SIG-M5 (cell line): ENCODE measurements around the gene SDHB.
A peak's percentile ranks its signal among the peaks of the same experiment; 100 is the strongest.

Experiments
- DNase-seq: peaks from one replicate; lab custom pipeline; 2025; lab: John Stamatoyannopoulos, UW

SDHB gene

DNA sequence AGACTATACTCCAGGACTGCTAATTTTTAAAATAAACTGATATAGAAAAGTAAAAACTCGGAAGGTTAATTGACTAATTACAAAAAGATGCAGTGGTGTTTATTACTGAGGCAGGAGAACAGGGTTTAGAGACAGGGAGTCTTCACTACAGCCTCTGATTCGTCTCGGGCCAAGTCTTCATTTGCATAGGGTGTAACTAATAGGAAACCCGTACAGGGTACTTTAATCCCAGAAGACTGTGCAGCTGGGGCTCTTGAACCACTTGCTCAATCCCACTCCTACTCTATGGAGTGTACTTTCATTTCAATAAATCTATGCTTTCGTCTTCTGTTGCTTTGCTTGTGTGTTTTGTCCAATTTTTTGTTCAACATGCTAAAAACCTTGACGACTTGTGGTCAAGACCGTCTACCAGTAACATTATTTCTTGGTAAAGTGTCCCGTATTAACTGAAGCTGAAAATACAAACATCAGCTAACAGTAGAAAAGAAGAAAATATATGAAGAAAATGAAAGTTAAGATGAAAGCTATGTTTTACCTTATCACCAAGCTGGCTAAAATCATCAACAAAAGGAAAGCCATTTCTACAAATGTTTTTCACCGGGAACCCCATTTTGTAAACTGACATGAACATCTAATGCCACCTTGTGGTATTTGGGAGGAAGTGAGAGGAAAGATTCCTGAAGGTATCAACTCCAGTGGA is 8.0 kb downstream of the SDHB start:
- no peak for DNase-seq

DNA sequence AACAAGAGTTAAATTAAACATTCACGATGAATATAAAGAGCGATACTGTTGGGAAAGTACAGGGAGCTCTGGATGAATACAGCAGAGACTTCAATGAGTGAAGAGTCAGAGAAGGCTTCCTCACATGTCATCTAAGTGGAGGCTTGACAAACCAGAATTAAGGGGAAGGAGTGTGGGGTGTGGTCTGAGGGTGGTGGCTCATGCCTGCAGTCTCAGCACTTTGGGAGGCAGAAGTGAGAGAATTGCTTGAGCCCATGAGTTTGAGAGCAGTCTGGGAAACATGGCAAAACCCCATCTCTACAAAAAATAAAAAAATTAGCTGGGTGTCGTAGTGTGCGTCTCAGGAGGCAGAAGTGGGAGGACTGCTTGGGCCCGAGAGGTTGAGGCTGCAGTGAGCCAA is 8.7 kb downstream of the SDHB start:
- DNase-seq = no peak

DNA sequence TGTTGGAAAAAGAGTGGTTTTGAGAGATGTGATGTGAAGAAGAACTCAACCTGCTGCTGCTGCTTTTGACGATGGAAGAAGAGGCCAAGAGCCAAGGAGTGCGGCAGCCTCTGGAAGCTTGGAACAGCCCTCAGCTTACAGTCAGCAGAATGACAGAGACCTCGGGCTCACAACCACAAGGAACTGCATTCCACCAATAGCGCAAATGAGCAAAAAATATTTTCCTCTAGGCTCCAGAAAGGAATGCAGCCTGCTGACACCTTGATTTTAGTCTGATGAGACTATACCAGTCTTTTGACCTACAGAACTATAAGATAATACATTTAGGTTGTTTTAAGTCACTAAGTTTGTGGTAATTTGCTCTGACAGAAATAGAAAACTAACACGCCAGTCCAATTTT is 10.2 kb downstream of the SDHB start:
- no peak for DNase-seq

DNA sequence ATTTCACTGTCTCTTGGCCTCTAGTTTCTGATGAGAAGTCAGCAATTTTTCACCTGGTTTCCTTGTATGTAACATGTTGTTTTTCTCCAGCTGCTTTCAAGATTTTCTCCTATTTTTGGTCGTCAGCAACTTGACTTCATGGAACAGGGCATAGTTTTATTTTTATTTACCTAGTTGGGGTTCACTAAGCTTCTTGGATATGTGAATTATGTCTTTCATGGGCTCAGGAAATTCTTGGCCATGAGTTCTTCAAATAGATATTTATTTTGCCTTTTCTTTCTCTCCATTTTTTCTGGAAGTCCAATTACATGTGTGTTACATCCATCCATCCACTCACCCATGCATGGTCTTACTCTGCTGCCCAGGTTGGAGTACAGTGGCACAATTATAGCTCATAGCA is 13.7 kb downstream of the SDHB start:
- no peak for DNase-seq

DNA sequence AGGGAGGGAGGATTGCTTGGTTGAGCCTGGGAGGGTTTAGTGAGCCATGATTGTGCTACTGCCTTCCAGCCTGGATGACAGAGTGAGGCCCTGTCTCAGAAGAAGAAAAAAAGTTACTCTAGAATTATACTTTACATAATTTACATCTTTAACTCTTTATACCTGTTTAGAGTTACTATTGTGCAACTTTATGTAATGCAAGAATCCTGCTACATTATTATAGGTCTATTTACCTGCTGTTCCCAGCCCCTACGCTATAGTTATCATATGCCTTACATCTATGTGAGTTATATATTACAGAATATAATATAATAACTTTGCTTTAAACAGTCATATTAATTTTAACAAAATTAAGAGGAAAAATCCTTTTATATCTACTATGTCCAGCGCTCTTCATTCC is 14.3 kb downstream of the SDHB start:
- DNase-seq = no peak

DNA sequence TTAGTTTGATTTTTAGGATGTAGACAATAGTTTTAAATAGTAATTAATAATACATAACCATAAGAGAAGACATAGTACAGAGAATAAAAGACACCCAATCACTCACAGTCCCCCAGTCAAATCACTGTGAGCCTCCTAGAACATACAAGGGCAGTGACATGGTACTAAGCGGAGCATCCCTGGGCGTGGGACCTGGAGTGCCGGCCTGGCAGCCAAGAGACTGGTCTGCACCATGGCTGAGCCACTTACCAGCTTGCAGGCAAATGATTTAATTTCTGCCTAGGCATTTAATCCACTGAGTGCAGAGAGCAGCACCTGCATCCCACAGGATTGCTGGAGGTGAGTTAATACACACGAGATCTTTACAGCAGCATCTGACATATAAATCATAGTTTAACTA is 20.4 kb downstream of the SDHB start:
- DNase-seq = no peak

DNA sequence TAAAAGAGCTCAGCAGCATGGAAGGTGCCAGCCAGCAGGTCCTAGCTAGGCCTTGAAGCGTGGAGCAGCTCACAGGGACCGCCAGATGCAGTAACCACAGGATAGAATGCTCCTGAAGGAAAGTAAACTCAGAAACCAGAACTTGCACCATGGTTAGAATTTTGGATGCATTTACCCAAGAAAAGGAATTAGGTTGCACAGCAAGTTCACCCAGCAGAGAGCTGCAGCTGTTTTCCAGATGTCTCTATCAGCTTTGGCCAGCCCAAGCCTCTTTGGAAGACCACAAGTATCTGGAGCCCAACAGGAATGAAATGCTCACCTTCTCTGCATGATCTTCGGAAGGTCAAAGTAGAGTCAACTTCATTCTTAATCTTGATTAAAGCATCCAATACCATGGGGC is 21.1 kb downstream of the SDHB start:
- DNase-seq = no peak

DNA sequence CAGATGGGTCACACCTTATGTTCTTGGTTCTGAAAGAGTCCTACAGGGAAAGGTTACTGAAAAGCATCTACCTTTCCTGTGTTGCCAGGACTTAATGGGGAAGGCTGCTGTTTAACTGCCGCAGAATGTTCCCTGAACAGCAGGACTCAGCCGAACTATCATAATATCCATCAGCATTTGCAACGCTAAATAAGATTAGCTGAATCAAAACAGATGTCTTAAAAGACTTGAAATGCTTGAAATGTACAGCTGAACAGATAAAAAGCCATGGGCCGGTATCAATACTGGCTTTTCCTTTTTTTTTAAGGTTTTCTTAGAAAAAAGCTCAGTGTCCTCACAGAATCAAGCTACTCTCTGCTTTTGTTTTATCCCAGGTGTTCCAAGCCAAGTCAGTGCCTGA is 22.4 kb downstream of the SDHB start:
- DNase-seq = no peak

DNA sequence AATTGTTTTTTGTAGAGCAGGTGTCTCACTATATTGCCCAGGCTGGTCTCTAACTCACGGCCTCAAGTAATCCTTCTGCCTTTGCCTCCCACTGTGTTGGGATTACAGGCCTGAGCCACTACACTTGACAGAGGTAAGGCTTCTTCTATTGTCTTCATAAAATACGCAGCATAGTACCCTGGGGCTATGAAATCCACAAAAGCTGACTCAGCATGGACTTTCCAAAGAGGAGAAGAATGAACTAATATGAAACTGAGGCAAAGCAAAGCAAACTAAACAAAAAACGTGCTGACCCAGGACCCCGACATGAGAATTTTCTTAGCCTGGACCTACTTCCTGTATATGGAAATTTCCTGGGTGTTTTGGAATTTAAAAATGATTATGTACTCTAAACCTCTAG is 23.6 kb downstream of the SDHB start:
- DNase-seq = no peak

DNA sequence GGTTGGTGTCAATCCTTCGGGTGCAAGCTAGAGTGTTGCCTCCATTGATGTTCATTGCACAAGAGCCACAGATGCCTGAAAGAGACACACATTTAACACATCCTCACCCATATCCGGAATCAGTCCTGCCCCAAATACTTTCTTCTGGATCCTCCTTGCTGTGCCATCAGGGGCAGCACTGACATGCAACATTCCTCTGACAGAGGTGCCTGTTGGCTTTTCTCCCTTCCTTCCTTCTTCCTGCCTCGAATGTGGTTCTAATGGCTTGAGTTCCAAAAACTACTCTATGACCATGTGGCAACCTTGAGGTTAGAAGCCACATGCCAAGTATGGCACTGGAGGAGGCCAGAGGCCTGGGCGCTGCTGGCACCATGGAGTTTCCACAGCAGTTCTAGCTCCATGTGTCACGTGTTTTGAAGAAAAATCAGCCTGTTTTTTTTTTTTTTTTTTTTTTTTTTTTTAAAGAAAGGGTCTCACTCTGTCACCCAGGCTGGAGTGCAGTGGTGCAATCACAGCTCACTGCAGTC is 25.1 kb downstream of the SDHB start:
- no peak for DNase-seq

DNA sequence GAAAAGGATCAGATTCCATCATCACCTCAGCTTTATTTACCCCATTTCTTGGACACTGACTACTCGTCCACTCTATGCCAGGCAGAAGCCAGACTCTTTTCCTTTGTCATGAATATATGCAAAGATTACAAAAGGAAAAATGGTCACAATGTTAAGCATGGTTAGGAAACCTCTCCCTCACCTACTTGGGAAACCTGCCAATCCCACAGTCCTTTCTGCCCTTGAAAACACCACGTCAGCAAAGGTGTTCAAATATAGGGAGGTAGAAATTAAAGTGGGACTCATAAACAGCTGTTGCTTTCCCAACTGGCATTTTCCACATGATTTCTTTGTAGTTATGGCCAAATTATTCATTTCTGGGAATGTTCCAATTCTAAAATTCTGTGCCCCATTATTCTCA is 25.9 kb downstream of the SDHB start:
- no peak for DNase-seq

DNA sequence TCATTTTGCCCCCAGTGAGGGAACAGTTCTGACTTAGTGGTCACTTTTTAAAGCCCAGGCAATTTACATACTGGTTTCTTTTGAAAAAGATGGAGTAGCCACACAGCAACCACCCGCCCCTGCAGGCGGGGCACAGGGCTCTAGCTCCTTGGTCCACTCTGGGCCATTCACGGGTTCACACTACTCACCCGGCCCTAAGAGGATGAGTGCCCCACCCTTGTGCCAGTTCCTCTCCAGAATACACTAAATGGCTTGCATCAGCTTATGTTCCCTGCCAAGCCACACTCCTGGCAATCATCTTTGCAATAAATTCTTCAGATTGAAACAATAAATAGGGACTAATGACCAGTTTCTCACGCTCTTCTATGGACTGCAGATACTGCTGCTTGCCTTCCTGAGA is 26.4 kb downstream of the SDHB start:
- no peak for DNase-seq

DNA sequence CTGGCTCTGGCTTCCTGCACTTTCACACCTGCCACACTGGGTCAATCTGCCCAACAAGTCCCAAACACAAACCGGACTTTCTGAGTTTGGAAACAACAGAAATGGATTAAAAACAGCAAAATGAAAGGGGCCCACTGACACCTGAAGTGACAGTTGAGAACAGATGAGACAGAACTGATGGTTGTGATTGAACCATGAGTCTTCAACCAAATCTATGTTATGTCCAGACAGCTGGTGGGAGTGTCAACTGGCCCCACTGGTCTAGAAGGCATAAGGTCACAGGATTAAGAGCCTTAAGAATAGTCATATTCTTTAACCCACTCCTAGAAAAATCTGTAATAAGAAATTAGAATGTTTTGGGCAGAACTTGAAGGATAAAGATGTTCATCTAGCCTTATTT is 29.1 kb downstream of the SDHB start:
- DNase-seq = no peak

DNA sequence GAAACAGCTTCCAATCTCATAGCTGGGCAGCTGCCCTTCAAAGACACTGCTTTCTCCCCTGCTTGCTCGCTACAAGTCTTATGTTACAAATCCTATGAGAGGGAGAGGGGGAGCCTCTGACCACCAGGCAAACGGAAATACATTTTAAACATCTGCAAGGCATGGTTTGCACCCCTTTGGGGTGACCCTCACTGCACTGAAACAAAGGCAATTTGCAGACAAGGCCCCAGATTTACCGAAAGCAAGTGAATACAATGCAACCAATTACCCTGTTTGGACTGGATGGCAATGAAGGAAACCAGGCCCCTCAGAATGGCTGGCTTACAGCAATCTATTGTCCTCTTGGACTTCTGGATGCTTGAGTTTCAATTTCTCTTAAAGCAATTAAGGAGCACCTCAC is 30.3 kb downstream of the SDHB start:
- DNase-seq = no peak

DNA sequence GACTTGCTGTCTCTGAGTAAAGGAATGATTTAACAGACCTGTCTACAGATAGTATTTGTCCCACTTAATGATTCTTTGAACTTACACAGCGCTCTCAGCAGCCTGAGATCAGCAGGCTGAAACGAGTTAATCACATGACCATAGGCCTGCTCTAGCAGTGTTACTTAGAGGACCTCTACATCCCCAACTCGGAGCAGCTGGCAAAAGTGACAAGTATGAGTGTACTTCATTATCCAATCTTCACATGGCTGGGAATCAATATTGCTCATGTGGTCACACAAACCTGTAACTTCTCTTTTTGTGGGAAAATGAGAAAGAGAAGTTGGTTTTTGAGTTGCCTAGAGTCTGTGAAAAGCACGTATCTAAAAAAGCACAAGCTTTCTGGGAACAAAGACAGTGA is 30.7 kb downstream of the SDHB start:
- no peak for DNase-seq

DNA sequence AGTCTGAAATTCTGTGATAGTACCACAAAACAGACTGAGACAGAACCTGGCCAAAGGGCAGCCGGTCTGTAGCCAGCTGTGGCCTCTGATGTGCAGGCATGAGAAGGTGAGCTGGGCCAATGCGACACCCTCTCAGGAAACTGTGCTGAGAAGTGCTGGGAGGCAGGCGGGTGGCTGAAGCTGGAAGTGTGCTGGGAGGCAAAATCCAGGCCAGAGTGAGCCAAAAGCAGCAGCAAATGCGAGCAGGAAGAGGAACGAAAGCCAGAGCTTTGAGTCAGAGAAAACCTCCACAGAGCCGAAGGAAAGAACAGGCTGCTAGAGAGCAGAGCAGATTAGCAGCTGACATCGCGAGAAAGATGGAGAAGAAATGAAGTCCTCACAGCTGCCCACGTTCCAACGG is 31.9 kb downstream of the SDHB start:
- no peak for DNase-seq

DNA sequence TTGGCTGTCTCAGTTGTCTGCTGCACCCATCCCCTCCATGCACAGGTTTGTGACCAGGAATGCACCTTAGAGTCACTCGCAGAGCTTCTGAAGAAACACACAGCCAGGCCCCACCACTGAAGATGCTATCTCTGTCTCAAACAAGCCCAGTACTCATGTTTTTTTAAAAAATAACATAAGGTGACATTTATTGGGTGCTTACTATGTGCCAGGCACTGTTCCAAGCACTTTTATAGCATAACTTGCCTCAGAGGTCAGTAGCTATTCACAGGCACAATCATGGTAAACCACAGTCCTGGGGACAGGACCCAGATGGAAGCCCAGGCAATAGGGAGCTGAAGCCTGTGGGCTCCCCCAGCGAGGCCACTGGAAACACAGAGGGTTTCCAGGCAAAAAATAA is 33.3 kb downstream of the SDHB start:
- DNase-seq = no peak

DNA sequence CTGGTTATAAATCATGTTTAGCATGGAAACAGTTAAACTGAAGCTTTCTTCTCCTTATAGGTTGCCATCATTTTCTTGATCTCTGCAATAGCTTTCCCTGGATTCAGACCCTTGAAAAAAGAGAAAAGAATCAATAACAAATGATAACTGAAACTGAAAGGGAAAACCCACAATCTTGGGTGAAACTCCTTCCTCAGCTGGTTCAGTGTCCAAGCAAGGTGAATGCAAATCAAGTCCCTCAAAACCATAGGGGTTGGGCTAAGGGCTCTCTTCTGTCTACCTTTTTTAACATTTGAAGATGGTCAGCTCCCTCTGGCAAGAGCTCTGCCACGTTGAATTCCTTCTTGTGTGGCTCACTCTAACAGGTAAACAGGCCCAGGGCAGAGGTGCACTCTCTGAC is 35.0 kb downstream of the SDHB start:
- DNase-seq = no peak

DNA sequence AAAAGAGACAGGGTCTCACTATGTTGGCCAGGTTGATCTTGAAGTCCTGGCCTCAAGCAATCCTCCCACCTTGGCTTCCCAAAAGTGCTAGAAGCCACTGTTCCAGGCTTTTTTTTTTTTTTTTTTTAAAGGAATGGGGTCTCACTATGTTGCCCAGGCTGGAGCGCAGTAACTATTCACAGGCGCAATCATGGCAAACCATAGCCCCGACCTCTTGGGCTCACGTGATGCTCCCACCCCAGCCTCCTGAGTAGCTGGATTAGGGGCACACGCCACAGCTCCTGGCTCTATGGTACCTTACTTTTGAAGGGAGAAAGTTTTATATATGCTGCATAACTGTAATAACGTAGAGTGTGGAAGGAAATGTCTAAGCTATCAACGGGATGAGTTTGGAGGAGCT is 36.4 kb downstream of the SDHB start:
- no peak for DNase-seq

DNA sequence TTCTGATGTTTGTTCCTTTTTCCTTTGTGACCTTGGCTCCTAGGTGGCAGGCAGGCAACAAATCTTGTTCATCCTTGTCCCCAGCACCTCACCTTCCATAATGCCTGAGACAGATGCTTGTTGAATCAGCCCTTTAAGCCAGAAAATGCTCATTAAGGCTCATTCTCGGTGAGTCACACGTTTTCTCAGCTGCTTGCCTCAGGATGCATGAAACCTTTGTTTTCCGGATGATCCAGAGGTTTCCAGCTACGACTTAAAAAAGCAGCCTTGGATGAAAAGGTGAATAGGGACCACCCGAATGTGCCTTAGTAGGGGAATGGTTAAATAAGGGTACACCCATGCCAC is 37.5 kb downstream of the SDHB start:
- DNase-seq = no peak

DNA sequence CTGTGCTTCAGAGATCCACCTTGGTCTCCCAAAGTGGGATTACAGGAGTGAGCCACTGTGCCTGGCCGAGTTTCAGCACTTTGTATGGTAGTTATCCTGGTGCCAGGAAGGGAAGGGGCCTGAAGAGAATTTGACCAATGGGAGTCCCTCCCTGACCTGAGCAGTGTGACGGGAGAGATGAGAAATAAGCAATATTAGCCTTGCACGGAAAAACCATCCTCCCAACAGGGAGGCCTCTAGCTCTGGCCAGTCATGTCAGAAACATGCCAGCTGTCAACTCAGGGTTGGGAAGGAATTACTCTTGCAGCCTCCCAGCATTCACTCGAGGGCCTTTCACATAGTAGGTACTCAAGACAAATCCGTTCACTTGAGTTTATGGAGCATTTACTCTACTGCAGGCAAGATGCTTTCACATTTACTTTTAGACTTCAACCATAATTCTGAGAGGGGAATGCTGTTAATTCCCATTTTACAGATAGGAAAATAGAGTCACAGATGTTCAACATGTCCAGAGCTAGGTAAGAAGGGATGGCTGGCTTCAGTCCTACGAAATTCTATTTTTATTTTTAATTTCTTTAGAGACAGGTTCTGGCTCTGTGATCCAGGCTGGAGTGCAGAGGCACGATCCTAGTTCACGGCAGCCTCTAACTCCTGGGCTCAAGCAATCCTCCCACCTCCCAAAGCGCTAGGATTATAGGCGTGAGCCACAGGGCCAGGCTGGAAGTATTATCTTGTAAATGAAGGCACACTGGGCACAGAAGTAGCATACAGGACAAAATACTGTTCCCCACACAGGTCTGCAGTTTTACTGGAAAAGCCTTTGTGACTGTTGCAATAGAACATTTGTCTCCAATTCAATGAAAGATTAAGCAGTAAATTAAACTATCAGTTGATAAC is 38.9 kb downstream of the SDHB start:
- DNase-seq = no peak

DNA sequence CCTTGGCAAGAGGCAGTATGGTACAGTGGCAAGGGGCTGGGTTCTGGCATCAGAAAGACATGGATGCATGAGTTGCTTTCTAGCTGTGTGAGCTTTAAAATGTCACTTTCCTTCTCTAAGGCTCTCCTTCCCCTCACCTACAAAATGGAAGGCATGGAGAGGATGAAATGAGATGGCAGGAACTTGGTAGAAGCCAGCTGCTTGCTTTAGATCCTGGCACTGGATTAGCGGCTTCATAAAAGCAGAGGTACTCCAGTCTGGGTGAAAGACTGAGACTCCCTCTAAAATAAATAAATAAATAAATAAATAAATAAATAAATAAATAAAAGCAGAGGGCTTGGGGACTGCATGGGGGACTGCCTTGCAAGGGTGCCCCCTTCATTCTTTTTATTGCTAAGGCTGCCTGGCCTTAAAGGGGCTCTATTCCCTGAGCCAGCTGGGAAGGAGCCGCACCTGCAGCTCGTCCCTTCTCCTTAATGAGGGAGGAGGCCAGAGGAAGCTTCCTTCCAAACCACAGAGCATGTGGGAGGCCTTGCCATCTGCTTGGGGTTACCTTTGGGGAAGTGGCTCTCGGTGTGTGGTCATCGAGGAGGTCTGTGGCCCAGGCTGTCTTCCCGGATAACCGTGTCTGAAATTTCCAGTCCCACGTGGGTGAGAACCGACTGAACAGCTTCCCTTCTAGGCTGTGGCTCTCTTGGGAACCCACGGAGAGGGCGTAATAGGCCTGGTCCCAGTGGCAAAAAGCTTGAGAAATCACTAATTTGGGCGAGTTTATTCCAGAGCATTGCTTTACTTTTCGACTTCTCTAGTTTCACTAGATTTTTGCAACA is 40.1 kb downstream of the SDHB start:
- peak; percentile 18 for DNase-seq
